CD4-positive, alpha-beta T cell treated with Interleukin-12 subunit alpha and Interleukin-12 subunit beta, for 1 hour (primary cell): ENCODE measurements around the gene RILPL2.
"Not testable (repeated sequence)": the region's sequence is repeated elsewhere in the genome, so short reads cannot be mapped to it uniquely, and the experiment has no call there.

ENCODE experiments used
- DNase-seq: peaks from one replicate; pipeline ENCODE4 v3.0.0-alpha.2; 2020

RILPL2 gene

GRCh38 chr12:123449249-123449733 is 12.8 kb upstream of the RILPL2 start:
- no peak for DNase-seq

DNA sequence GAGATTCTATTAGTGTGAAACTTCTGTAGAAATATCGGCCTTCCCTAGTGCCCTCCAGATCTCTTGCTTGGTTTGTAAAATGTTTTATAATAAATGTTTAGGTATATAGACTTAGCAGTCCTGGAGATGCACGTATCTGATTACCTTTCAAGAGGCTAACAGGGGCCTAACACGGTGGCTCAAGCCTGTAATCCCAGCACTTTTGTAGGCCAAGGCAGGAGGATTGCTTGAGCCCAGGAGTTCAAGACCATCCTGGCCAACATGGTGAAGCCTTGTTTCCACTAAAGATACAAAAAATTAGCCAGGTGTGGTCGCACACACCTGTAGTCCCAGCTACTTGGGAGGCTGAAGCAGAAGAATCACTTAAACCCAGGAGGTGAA is 9.8 kb upstream of the RILPL2 start:
- no peak for DNase-seq

DNA sequence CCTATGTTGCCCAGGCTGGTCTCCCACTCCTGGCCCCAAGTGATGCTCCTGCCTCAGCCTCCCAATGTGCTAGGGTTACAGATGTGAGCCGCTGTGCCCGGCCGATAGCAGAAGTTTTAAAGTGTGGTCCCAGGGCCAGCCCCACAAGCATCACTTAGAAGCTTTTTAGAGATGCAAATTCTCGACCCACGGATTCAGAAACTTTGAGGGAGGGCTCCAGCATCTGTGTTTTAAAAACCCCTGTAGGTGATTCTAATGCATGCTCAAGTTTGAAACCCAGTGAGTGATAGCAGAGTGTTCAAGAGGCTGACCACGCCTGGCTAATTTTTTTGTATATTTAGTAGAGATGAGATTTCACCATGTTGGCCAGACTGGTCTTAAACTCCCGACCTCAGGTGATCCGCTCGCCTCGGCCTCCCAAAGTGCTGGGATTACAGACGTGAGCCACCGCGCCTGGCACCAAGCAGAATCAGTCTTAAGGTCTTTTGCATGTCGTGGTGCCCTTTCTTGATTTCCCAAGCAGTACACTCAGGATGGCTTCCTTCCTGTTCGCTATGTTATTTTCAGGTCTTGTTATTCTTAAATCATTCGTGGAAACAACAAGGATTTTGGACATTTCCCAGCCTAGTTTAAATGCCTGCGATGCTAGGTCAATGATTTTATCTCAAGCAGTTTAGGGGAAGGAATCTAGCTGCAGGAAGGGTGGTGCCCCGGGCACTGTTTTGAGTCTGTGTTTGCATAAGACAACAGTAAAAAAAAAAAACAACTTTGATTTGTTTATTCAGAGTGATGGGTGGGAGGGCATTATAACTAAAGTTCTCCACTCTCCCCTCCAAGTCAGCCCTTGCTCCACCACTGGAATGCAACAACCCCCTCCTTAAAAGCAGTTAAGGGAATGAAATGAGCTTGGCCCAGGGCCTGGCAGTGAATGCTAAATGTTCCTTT is 9.2 kb upstream of the RILPL2 start:
- no peak for DNase-seq

DNA sequence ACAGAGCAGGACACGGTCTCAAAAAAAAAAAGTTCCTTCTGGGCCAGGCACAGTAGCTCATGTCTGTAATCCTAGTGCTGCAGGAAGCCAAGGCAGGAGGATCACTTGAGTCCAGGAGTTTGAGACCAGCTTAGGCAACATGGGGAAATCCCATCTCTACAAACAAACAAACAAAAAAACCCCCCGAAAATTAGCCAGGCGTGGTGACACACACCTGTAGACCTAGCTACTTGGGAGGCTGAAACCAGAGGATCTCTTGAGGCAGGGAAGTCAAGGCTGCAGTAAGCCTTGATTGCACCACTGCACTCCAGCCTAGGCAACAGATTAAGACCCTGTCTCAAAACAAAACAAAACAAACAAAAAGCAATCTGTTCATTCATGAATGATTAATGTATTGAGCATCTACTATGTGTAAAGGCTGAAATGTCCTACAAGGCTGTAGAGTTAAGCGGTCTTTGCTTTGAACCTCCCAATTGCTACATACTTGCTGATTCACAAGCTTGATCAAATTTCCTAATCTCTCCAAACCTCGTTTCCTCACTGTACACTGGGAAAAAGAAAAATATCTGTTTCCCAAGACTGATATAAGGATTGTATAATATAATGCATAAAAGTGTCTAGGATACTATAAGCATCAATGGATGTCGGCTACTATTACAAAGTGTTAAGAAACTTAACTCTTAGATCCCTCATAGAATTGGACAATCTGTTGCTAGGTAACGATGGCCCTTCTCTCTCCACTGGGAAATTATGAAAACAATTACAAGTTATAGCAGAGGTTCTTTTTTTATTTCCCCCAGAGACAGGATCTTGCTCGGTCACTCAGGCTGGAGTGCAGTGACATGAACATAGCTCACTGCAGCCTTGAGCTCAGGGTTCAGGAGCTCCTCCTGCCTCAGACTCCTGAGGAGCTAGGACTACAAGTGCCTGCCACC is 7.9 kb upstream of the RILPL2 start:
- no peak for DNase-seq

DNA sequence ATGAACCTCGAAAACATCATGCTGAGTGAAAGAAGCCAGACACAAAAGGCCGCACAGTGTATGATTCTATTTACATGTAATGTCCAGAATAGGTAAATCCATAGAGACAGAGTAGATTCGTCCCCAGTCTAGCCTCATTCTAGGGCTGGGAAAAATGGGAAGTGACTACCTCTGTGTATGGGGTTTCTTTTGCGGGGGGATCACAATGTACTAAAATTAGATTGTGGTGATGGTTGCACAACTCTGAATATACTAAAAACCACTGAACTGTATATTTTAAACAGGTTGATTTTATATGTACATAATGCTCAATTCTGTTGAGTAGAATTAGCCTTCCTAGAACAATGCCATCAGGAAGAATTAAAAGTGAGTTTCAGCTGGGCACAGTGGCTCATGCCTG is 6.3 kb upstream of the RILPL2 start:
- DNase-seq, result no peak

- DNase-seq, result no peak
Observed at GRCh38 chr12:123441523-123442164, 5.2 kb upstream of the RILPL2 start.

- no peak for DNase-seq
Observed at GRCh38 chr12:123435636-123436016, 858 bp downstream of the RILPL2 start.

DNA sequence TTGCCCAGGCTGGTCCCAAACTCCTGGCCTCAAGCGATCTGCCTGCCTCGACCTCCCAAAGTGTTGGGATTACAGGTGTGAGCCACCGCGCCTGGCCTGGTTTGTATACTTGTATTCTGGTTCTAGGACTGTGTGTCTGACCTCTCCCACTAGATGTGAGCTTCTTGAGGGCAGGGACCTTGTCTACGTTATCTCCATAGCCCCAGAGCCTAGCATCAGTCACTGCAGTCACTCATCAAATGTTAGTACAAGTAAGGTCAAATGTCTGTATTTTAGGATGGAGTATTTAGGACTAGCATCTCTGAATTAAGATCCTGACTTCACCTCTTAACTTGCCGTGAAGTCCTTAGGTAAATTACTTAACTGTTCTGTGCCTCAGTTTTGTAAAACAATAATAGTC is 2.9 kb downstream of the RILPL2 start:
- DNase-seq, result no peak

DNA sequence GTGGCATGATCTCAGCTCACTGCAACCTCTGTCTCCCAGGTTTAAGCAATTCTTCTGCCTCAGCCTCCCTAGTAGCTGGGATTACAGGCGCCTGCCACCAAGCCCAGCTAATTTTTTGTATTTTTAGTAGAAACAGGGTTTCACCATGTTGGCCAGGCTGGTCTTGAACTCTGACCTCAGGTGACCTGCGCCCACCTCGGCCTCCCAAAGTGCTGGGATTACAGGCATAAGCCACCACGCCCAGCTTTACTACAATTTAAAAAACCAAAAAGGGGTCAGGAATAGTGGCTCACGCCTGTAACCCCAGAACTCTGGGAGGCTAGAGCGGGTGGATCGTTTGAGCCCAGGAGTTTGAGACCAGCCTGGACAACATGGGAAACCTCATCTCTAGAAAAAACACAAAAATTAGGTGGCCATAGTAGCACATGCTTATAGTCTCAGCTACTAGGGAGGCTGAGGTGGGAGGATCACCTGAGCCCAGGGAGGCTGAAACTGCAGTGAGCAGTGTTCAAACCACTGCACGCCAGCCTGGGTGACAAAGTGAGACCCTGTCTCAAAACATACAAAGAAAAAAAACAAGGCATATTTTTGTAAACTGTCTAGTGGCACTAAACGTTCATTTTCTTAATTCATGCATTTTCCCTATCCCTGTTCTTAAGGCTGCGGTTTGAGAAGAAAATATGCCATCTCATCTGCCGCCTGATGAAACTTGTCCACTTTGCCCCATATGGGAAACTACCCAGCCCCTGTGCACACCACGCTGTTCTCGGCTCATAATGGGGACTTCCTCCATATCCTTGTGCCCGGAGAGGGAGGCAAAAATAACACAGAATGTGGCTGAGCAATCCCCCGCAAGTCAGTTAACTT is 4.3 kb downstream of the RILPL2 start:
- DNase-seq, result peak; percentile 59

GRCh38 chr12:123429101-123429500 is 7.4 kb downstream of the RILPL2 start:
- not testable (repeated sequence) for DNase-seq

DNA sequence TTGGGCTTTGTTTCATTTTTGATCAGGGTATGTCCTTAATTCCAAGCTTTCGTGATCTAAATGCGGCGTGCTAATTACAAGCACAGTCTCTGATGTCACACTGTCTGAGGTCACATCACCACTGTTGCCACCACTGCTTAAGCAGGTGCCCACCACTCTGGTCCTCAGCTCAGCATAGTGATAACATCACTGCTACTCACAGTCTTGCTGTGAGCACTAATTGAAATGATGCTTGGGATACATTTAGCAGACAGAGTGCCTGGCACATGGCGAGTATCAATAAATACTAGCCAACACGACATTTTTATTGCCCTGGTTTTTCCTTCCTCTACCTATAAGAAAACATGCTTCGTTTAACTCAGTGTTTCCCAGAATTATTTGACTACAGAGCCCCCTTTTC is 7.9 kb downstream of the RILPL2 start:
- no peak for DNase-seq

- DNase-seq, result peak; percentile 74
Observed at GRCh38 chr12:123427036-123427769, 9.3 kb downstream of the RILPL2 start.

- DNase-seq, result no peak
Observed at GRCh38 chr12:123421314-123421713, 15.2 kb downstream of the RILPL2 start.

GRCh38 chr12:123410041-123410412 is 26.5 kb downstream of the RILPL2 start:
- DNase-seq, result no peak

- DNase-seq, result not testable (repeated sequence)
Observed at GRCh38 chr12:123409284-123410040, 27.0 kb downstream of the RILPL2 start.

DNA sequence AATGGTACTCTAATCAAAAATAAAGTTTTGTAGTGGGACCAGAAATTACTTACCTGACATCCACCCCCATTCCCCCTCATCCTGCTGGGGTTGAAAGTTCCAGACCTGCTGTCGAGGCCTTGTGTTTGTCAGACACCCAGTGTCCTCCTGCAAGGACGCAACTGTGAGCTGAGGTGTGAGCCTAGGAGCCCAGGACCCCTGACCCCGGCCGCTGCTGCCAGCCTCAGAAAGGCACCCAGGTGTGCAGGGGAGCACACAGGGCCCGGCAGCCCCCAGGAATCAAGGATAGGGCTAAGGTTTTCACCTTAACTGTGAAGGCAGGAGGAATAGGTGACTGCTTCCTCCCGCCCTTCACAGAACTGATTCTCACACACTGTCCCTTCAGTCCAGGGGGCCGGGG is 27.9 kb downstream of the RILPL2 start:
- DNase-seq, result not testable (repeated sequence)

GRCh38 chr12:123407934-123408333 is 28.6 kb downstream of the RILPL2 start:
- not testable (repeated sequence) for DNase-seq

- not testable (repeated sequence) for DNase-seq
Observed at GRCh38 chr12:123407269-123407668, 29.2 kb downstream of the RILPL2 start.

DNA sequence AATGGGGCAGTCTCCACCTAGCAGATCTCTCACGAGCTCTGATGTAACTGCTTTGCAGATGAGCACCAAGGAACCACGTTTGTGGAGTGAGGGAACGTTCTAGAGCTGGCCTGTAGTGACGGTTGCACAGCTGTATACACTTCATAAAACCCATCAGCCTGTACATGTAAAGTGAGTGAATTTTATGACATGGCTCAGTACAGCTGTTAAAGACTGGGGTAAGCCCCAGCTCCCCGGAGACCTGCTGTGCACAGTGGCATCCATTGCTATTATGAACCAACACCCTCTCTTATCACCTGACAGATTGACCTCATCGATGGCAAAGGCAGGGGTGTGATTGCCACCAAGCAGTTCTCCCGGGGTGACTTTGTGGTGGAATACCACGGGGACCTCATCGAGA is 31.9 kb downstream of the RILPL2 start:
- no peak for DNase-seq
